ENCODE measurements around the gene XPO6. TPM values are rescaled to one million over a fixed set of nuclear protein-coding genes. Genes with fewer than 3 reads are reported as not detected.

The XPO6 gene
- polyA plus RNA-seq, 4 donors = 68.2 to 95.7 (median 79.5) TPM

DNA sequence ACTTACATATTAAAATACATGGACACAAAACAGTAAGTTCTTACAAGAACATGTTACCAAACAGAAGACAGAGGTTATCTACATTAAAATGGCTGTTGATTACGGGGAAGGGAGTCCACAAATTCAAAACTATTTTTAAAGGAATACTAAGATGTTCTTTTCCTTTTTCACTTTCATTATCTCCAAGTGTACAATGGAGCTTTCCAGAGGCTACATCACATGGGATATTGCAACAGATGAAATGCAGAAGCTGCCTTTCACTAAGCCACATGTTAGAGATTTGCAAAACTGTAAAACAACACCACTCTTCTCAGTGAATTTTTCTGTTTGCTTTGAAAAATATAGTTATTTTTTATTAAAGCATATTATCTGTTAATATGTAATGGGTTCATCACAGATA lies 53.6 kb downstream of the XPO6 start:
- no peak for DNase-seq (ENCODE audit: low read depth in 4 of 4, low spot score in 3 of 4)

DNA sequence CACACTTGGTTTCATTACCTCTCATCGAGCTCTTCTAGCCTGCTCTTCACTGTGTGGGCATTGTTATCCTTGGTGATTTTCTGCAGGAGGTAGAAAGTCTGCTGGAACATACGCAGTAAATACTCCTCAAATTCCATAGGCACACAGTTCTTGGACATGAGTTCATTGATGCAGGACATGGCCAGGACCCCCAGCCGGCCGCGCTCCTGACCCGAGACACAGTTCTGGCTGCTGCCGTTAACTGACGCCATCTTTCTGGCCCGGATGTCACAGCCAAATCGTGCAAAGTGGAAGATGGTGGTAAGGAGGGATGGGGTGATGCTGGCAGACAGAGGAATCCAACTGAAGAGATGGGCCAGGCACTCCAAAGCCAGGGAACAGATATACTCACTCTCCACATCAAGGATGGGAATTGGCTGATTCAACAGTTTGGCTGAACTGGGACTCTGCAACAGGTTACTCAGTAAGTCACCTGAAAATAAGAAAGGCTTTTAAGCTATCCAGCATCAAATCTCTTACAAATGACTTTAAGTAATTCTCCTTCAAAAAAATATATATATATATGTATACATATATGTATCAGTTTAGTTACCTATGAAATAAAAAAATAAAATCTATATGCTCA lies 55.6 kb downstream of the XPO6 start:
- DNase-seq (ENCODE audit: low read depth in 4 of 4, low spot score in 3 of 4) = no peak

DNA sequence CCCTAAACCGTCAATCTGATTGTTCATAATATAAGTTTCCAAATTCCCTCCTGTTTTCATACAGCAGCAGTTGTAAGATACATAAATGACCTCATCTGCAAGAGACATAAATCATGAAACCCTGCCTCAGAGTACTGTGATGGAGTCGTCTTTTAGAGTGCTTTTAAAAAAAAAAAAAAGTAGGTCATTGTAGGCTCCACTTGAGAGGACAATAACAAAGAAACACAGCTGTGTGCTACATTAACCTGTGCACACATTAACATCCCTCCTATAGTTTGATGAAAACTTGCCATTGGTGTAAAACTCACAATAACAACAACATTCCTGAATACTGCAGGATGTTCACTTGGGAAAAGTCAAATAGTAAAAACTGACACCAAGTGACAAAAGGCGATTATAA lies 56.5 kb downstream of the XPO6 start:
- DNase-seq (ENCODE audit: low read depth in 4 of 4, low spot score in 3 of 4) = no peak

DNA sequence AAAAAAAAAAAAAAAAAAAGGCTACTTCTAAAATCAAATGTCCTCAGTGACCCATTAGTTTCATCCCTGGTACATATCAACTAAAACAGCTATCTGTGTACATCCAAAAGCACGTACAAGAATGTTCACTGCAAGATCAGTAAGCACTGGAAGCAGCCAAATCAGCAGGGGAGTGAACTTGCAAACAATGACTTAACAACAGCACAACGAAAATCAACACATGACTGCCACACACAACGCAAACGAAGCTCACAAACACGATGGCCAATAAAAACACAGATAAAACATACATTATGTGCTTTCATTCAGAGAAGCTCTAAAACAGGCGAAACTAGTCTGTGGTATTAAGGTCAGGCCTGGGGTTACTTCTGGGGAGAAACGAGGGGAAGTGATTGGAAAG lies 60.6 kb downstream of the XPO6 start:
- no peak for DNase-seq (ENCODE audit: low read depth in 4 of 4, low spot score in 3 of 4)

DNA sequence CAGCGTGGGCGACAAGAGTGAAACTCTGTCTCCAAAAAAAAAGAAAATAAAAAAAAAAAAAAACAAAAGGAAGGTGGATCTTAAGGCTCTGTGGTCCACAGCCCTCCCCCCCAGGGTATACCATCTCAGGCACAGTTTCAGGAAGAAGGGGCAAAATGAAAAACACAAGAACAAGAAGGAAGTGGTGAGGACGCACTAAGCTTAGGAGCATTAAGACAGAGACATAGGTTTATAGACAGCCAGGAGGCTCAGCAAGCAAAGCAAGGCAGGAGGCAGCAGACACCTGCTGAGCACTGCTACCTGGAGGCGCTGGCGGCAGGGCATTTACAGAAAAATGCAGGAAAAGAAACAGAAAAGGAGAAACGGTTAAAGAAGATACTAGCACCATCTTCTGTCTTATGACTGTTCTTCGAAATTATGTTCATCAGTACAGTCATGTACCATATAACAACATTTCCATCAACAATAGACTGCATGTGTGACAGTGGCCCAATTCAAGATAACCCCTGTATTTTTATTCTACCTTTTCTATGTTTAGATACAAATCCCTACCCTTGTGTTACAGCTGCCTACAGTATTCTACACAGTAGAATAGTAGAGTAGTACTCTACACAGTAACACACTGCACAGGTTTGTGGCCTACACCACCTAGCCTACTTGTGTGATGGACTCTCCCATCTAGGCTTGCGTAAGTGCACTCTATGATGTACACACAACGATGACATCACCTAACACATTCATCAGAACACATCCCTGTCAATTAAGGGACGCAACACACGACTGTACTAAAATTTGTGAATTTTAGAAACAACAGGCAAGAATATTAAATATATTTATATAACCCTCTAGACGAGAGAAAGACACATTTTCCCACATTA lies 62.5 kb downstream of the XPO6 start:
- no peak for DNase-seq (ENCODE audit: low read depth in 4 of 4, low spot score in 3 of 4)

DNA sequence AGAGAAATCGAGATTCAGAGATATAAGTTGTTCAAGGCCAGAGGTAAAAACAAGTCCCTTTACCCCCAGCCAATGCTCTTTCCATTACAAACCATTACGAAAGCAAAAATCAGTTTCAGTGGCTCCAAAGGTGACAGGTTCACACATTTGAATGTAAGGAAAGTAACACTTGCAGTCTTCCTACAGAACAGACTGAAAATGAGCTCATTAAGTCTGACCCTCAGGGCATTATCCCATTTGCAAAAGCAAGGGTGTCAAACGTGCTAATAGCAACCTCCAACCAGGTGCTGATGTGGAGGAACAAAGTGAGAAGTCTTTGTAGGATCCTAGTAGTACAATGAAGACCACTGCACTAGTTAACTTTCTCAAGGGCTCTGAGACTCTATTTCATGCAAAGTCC lies 65.2 kb downstream of the XPO6 start:
- DNase-seq (ENCODE audit: low read depth in 4 of 4, low spot score in 3 of 4) = no peak

DNA sequence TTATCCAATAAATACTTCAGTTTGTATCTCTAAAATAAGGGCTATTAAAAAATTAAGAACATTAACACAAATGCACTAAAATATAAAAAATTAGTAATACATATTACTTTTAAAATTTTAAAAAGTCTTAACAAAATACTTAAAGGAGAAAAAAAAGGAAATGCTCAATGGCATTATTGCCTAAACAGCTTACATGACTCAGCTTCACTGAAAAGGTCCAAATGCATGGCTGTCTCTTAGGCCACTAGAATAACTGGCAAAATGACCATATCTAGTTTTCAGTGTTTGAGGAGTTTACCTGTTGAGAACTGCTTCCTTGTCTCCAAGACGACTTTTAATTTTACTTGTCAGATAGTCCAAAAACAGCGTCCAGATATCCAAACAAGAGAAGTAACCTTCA lies 66.0 kb downstream of the XPO6 start:
- DNase-seq (ENCODE audit: low read depth in 4 of 4, low spot score in 3 of 4) = no peak

DNA sequence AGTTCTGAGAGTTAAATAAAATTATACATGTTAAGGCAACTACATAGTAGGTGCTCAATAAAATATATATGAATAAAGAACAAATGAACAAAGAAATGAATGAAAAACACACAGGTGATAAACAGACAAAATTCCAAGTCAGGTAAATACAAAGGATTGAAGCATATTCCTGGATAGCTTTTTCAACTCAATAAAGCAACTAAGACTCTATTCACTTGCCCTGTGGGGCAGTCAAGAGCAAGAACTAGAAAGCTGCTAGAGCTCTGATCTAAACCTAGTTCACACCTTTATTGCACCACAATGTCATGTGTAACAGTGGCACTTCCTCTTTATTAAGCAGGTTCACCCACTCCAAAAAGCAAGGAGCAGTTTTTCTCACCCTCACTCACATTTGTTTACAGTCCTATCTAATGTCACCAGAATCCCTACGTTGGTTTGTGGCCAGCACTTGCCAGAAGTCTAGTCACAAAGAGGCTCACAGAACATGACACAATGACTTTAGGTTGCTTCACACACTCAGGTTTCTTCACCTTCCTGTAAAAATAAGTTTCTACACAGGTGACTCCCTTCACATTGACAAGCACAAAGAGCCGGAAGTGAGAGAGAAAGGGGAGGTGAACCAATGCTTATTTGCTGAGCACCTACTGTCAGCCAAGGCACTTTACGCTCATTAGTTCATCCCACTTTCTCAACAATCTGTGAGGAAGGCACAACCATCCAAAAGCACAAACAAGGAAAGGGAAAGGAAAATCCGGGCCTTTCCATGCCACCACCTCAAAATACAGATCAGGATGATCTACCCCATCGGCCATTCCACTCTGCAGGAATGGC lies 70.8 kb downstream of the XPO6 start:
- no peak for DNase-seq (ENCODE audit: low read depth in 4 of 4, low spot score in 3 of 4)

DNA sequence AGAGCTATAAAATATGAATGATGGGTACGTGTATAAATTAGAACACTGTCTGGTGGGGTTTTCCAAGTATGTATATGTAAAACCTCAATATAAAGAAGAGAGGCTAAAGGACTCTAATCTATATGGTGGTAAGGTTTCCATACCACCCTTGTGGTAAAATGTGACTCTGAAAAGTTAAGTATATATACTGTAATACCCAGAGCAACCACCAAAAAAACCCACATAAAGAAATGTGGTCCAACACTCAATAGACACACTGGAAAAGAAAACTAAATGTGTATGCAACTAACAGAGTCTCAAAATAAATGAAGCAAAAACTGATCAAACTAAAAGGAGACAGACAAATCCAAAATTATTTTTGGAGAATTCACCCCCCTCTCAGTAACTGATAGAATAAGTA lies 72.2 kb downstream of the XPO6 start:
- no peak for DNase-seq (ENCODE audit: low read depth in 4 of 4, low spot score in 3 of 4)

DNA sequence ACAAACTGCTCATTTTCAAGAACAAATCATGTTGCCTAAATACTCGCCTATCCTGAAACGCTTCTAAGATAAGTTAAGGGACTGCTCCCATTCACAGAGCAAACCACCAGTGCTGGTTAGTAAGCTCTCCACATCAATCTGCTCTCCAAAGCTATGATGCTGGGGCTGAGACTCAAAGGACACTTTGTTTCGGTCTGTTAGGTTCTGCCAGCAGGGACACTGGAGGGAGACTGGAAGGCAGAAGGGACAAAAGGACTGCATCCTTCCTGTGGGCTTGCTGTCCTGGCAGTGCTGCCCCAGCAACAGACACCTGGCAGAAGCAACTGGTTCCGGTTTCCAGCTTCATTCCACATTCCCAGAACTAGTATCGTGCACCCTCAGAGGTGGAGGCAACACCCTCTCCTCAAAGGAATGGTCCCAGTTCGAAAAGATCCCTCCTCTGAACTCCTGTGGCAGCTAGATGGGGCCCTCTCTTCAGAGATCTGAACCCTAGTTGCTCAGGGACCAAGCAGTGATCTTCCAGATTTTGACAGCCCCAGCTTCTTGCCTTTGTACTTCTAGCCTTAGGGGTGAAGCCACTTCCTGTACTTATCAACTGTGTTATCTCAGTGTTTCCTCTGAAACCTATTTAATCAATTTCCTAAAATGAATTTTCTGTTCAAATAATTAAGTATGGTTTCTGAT lies 74.9 kb downstream of the XPO6 start:
- no peak for DNase-seq (ENCODE audit: low read depth in 4 of 4, low spot score in 3 of 4)

DNA sequence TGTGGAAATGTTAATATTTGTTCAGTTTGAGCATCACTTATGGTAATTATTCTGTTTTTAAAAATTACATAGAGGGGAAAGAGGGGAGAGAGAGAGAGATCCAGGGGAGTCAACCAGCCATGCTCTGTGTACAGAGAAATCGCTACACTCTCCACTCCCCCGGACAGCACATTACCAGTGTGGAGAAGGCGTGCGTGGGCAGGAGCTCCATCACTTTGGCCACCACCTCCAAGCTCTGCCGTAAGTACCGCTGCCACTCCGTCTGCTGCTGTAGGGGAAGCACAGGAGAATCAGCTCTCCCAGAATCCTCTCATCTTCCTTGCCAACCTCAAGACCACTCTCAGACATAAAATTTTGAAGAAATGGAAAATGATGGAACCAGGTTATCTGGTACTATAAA lies 78.1 kb downstream of the XPO6 start:
- no peak for DNase-seq (ENCODE audit: low read depth in 4 of 4, low spot score in 3 of 4)

DNA sequence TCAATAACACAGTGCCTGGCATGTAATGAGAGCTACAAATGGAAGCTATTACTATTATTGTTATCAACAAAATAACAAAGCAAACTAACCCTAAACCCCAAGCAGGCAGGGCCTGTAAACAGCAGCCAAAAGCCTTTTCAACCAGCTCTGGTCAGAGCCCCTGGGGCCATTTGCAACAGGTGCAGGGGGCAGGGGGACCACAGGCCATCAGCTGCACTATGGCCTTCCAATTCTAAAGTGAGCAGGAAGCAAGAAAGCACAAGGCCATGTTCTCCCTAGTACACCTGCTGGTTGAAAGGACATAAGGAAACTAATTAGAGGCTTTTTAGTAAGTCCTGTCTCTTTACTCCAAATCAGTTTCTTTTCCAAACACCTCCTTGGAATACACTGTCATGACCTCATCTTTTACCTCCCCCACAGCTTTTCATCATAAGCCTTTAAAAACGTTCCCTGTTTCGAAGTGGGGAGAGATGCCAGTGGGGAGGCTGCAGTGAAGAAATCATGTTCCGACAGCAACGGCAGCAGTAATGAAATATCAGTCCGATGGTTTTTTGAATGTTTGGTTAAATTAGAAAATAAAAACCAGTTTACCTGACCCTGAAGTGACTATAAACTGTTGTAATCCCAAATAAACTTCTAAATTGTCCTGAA lies 79.9 kb downstream of the XPO6 start:
- no peak for DNase-seq (ENCODE audit: low read depth in 4 of 4, low spot score in 3 of 4)

DNA sequence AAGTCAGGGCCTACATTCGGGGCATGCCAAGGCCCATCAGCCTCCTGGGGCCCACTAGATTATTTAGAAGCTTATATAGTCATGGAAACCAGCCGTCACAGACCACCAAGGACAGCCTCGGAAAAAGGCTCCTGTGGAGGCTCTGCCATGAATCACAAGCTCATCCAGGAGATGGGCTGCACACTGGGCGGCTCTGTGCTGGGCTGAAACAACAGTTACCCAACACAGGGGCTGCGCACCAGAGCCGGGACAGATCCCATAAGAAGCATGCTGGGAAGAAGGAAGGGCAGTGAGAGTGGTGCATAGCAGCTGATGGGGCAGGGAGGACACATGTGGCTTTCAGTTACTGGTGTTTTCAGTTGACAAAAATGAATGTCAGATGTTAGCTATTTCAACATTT lies 80.6 kb downstream of the XPO6 start:
- no peak for DNase-seq (ENCODE audit: low read depth in 4 of 4, low spot score in 3 of 4)

DNA sequence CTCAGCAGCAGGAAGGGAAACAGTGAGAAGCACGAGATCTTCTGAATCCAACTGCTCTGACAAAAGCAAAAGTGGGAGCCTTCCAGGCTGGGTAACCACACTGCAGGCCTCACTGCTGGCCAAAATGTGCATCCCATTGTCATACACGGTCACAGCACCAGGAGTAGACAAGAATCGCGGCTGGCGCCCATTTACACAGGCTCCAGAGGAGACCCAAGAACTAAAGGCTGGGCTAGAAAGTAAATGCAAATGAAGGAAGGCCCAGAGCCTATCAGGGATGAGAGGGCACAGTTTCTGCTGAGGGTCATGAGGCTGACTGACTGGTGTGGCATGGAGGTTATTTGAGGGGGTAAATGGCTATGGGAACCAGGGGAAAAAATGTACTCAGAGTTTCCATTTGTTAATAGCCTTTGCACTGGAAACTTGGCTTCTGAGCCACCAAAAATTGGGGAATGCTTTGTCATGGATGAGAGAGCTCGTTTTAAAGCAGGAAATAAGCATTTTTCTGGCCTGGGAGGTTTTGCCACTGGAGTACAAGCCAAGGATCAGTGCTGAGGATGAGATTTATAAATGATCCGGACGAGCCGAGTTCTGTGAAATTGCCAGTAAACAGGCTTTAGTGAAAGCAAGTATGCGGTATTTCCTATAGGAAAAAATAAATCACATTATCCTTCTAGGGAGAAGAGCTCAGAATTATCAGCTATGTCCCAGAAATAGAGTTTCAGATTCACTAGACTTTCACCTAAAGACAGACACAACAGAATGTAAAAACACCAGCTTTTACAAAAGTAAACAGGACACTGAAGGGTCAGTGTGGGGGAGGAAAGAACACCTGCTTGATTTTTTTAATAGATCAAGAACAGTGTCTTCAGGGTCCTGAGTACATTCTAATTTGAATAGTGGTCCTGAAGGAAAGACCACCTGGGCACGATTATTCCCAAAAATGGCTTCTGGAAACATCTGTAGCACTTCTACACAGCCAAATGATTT lies 81.4 kb downstream of the XPO6 start:
- DNase-seq (ENCODE audit: low read depth in 4 of 4, low spot score in 3 of 4) = no peak

DNA sequence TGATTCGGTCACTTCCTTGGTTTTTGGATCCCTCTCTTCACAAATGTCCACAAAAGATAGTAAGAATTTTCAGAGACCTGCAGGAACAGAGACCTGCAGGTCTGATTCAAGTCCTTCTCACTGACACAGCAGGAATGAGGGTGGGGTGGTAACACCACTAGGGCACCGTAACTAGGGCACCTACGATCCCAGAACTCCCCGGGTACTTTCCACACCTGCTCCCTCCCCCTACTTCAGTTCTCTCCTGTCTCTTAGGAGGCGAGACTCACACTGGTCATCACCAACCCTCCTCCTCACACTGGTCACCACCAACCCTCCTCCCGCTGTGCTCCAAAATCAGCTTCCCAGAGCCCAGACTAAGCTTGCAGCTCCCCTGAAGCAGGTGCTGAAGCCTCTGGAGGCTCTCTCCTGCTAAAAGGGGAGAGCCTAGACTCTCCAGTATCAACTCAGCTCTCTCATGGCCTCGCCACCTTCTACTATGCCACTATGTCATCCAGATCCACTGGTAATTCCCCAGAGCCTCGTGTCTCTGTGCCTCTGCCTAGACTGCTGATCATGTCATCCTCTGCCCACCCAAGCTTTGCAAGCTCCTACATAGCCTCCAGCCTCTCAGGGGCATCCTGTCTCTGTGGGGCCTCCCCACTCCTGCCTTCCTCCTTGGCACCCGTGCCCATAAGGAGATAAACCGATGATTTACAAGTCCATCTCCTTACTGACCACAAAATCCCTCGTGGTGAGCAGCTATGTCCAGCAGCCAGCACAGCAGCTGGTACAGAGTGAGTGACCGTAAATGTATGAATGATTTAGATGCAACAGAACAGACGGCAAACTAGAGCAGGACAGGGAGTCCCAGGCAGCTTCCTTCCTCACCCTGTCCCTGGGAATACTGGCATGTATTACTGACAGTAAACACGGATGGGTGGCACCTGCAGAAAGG lies 84.8 kb downstream of the XPO6 start:
- DNase-seq (ENCODE audit: low read depth in 4 of 4, low spot score in 3 of 4) = no peak

DNA sequence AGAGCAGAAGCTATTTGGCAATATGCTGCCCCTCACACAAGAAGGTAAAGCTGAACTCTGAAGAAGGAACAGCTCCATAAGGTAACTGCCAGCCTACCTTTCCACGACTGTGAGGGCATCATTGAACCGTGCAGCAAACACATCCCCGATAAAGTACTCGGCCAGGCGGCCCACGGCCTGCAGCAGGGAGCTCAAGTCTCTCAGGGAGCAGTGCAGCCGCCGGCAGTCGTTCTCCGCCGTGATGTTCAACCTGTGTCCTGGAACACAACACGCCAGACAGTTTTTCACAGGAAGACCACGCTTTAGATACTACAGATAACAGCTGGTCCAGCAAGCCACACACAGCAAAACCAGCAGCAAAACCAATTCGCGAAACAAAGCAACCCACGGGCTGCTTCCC lies 86.2 kb downstream of the XPO6 start:
- DNase-seq (ENCODE audit: low read depth in 4 of 4, low spot score in 3 of 4) = no peak

DNA sequence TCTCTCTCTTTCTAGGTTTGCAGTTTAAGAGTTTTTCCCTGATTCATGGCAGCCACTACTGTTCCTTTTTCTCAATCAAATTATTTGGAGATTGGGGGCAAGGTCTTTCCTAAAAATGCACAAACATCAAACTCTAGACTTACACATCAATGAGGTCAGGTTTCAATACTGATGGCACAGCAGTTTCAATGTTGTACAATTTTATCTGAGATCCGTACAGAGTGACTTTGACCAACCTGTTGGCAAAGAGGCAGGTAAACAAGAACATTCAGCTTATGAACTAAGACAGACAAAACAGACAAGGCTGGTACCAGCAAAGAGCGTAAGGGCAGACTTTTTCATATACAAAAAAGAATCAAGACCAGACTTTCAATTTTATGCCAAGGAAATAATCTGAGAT lies 90.2 kb downstream of the XPO6 start:
- no peak for DNase-seq (ENCODE audit: low read depth in 4 of 4, low spot score in 3 of 4)

DNA sequence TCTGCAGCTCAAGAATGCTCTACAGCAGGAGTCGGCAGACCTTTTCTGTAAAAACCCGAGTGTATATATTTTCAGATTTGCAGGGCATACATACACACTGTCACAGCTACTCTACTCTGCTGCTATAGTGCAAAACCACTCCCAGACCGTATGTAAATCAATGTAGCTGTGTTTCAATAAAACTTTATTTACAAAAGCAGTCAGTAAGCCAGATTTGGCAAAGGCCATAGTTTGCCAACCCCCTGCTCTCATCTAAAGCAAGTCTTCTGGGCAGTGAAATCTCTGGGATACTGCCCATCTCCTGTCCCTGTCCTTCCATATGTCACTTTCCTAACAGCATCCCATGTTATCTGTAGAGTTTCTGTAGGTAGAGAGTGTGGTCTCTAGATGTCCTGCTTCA lies 91.0 kb downstream of the XPO6 start:
- DNase-seq (ENCODE audit: low read depth in 4 of 4, low spot score in 3 of 4) = no peak

Measured in left renal pelvis (tissue), 4 donors.